ENCODE measurements around the gene ELF4.

GRCh38 chrX:130145123-130145522 lies 34.8 kb upstream of the ELF4 start:
- TF ChIP-seq USF2 (CRISPR knock-in tag; IDR thresholded peaks at IDR 0.05) = no peak
- no peak for TF ChIP-seq HMGA2 (CRISPR knock-in tag; IDR thresholded peaks at IDR 0.05)
- TF ChIP-seq GTF2I (CRISPR knock-in tag; conservative IDR thresholded peaks at IDR 0.05) = no peak
- no peak for TF ChIP-seq CTCF (IDR thresholded peaks at IDR 0.05)
- TF ChIP-seq ARID4B (CRISPR knock-in tag; IDR thresholded peaks at IDR 0.05; ENCODE audit: borderline replicate concordance) = no peak

Measured in WTC11 (cell line).